GM23338 (cell line): Measurements from ENCODE around the gene KCNT2. TPM values are rescaled to one million over a fixed set of nuclear protein-coding genes. Genes with fewer than 3 reads are reported as not detected.

Experiments
- ATAC-seq: fragments of 200-7000 bp; cut with Tn5 transposase; 3 replicates; pipeline ENCODE4 v1.9.1; 2020
- DNase-seq: peaks from one replicate; pipeline ENCODE4 v3.0.0-alpha.2; 2015; ENCODE audit warnings: low spot score
- H2AFZ ChIP-seq: fragments of 200-600 bp; sonication (generic); 2 replicates; pipeline ENCODE4 v1.8.0; 2016; ENCODE audit warnings: antibody characterized with exemption, mild to moderate bottlenecking, moderate library complexity
- H3F3A ChIP-seq: fragments of 200-600 bp; sonication (generic); replicated peaks from 2 replicates; pipeline ENCODE4 v1.8.0; 2017; ENCODE audit warnings: antibody characterized with exemption, mixed run types, low read depth
- H3K27ac ChIP-seq: fragments of 200-600 bp; sonication (generic); 2 replicates; pipeline ENCODE4 v1.6.1; 2016; ENCODE audit warnings: low read depth
- H3K27me3 ChIP-seq: fragments of 200-600 bp; sonication (generic); 2 replicates; pipeline ENCODE4 v1.8.0; 2016; ENCODE audit warnings: mild to moderate bottlenecking, mixed run types, moderate library complexity; ENCODE audit not compliant: insufficient read depth
- H3K36me3 ChIP-seq: fragments of 200-600 bp; sonication (generic); 2 replicates; pipeline ENCODE4 v1.8.0; 2016; ENCODE audit warnings: mild to moderate bottlenecking; ENCODE audit not compliant: insufficient read depth
- H3K4me1 ChIP-seq: fragments of 200-600 bp; sonication (generic); 2 replicates; pipeline ENCODE4 v1.8.0; 2016; ENCODE audit warnings: mild to moderate bottlenecking, moderate library complexity; ENCODE audit not compliant: insufficient read depth
- H3K4me2 ChIP-seq: fragments of 200-600 bp; sonication (generic); 2 replicates; pipeline ENCODE4 v1.7.1; 2017; ENCODE audit warnings: mixed run types
- H3K4me3 ChIP-seq: fragments of 200-600 bp; sonication (generic); 2 replicates; pipeline ENCODE4 v1.6.1; 2016; ENCODE audit warnings: mixed run types
- H3K79me2 ChIP-seq: fragments of 200-600 bp; sonication (generic); replicated peaks from 2 replicates; pipeline ENCODE4 v1.8.0; 2017; ENCODE audit warnings: mild to moderate bottlenecking; ENCODE audit not compliant: insufficient read depth
- H3K9me2 ChIP-seq: fragments of 200-600 bp; sonication (generic); 2 replicates; pipeline ENCODE4 v1.8.0; 2017; ENCODE audit not compliant: insufficient read depth
- H4K20me1 ChIP-seq: fragments of 200-600 bp; sonication (generic); replicated peaks from 2 replicates; pipeline ENCODE4 v1.8.0; 2017; ENCODE audit warnings: mild to moderate bottlenecking; ENCODE audit not compliant: insufficient read depth
- H3K27ac Mint-ChIP-seq: 2 replicates; pipeline ENCODE4 v1.8.0; 2020; ENCODE audit warnings: inconsistent platforms, mild to moderate bottlenecking, moderate library complexity, mixed read lengths
- H3K27me3 Mint-ChIP-seq: 3 replicates; pipeline ENCODE4 v1.8.0; 2022; ENCODE audit warnings: low read depth, mild to moderate bottlenecking, moderate library complexity, mixed read lengths, inconsistent platforms; ENCODE audit not compliant: insufficient read depth, poor library complexity
- H3K36me3 Mint-ChIP-seq: 3 replicates; pipeline ENCODE4 v1.8.0; 2021; ENCODE audit warnings: low read depth, mild to moderate bottlenecking, inconsistent platforms, moderate library complexity, mixed read lengths
- H3K4me1 Mint-ChIP-seq: 3 replicates; pipeline ENCODE4 v1.8.0; 2020; ENCODE audit warnings: mild to moderate bottlenecking, inconsistent platforms, mixed read lengths
- H3K4me3 Mint-ChIP-seq: 3 replicates; pipeline ENCODE4 v1.8.0; 2021; ENCODE audit warnings: moderate library complexity, mild to moderate bottlenecking, inconsistent platforms, mixed read lengths
- H3K9me3 Mint-ChIP-seq: 3 replicates; pipeline ENCODE4 v1.8.0; 2020; ENCODE audit warnings: moderate library complexity, mild to moderate bottlenecking, inconsistent platforms, mixed read lengths
- CREB1 ChIP-seq: fragments of 250-450 bp; sonication (Bioruptor Pico); IDR thresholded peaks from 2 replicates; pipeline ENCODE4 v1.5.0; 2020; ENCODE audit warnings: low read depth, mild to moderate bottlenecking, moderate library complexity
- EZH2 ChIP-seq: fragments of 200-600 bp; sonication (generic); IDR thresholded peaks from one replicate; pipeline ENCODE4 v1.8.0; 2017; ENCODE audit warnings: antibody characterized with exemption, mild to moderate bottlenecking, low read depth; ENCODE audit not compliant: unreplicated experiment
- EZH2phosphoT487 ChIP-seq: fragments of 200-600 bp; sonication (generic); IDR thresholded peaks from one replicate; pipeline ENCODE4 v1.8.1; 2018; ENCODE audit warnings: antibody characterized with exemption; ENCODE audit not compliant: unreplicated experiment
- JUNB ChIP-seq: IDR thresholded peaks from one replicate; pipeline ENCODE4 v1.6.1; 2016; ENCODE audit warnings: antibody characterized with exemption; ENCODE audit not compliant: unreplicated experiment
- NANOG ChIP-seq: IDR thresholded peaks from 2 replicates; pipeline ENCODE4 v1.6.1; 2016; ENCODE audit warnings: antibody characterized with exemption, borderline replicate concordance
- POLR2AphosphoS5 ChIP-seq: IDR thresholded peaks from 2 replicates; pipeline ENCODE4 v1.6.1; 2016; ENCODE audit warnings: antibody characterized with exemption, low read depth
- STAT1 ChIP-seq: IDR thresholded peaks from one replicate; pipeline ENCODE4 v1.6.1; 2016; ENCODE audit warnings: antibody characterized with exemption; ENCODE audit not compliant: unreplicated experiment
- ZNF114 ChIP-seq: fragments of 250-450 bp; sonication (Bioruptor Pico); IDR thresholded peaks from 2 replicates; pipeline ENCODE4 v1.5.0; 2020; ENCODE audit warnings: mild to moderate bottlenecking, moderate library complexity
- ZNF331 ChIP-seq: fragments of 250-450 bp; sonication (Bioruptor Pico); IDR thresholded peaks from 2 replicates; pipeline ENCODE4 v1.5.0; 2020; ENCODE audit warnings: low read depth, mild to moderate bottlenecking, moderate library complexity
- polyA plus RNA-seq: library from polyadenylated mRNA; unstranded; fragments of >200 nt; fragmentation: Nextera tagmentation; extraction: Ambion mirVana; gene quantifications from 2 replicates; pipeline ENCODE4 v1.2.1, GENCODE V29; 2016
- total RNA-seq: library from RNA; depleted of rRNA; stranded (reverse); fragments of >200 nt; shearing (Covaris generic); gene quantifications from 2 replicates; pipeline ENCODE4 v1.2.3, GENCODE V29; 2014
- TF ChIP-seq, protein P1 (sequence below), 2 experiments: fragments of 200-600 bp in 1 of 2; sonication (generic) in 1 of 2; conservative IDR thresholded peaks; 2 replicates each; pipeline versions ENCODE4 v1.5.1 to v1.6.1; 2016 to 2017; ENCODE audit warnings: antibody characterized with exemption in 2 of 2, low read depth in 2 of 2, mild to moderate bottlenecking in 2 of 2, moderate library complexity in 1 of 2
- TF ChIP-seq, protein P2 (sequence below): IDR thresholded peaks from one replicate; pipeline ENCODE4 v1.6.1; 2018; ENCODE audit warnings: antibody characterized with exemption; ENCODE audit not compliant: unreplicated experiment
- TF ChIP-seq, protein P3 (sequence below): IDR thresholded peaks from 2 replicates; pipeline ENCODE4 v1.6.1; 2016; ENCODE audit warnings: antibody characterized with exemption
- TF ChIP-seq, protein P4 (sequence below): fragments of 250-450 bp; sonication (Bioruptor Pico); IDR thresholded peaks from 2 replicates; pipeline ENCODE4 v1.5.0; 2020; ENCODE audit warnings: mild to moderate bottlenecking, moderate library complexity

KCNT2 gene
- total and polyA plus RNA-seq, 2 experiments from 2014 or later = 5.4 to 13.4 TPM

DNA sequence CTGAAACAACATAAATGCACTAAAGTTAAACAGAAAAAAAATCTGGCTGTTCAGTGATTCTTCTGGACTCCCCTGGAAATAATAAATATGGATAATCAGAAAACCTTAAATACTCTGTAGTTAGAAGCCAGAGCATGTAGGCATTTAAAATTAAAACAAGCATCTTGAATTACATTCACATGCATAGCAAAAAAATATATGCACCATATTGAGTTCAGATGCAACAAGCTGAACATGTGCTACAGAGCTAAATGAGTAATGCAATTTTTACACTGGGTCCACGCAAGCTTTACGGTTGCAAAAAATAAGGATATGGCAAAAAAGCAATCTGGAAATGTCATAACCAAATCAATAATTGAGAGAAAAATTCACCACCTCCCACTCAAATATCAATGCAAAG is 11.5 kb upstream of the KCNT2 start:
- Mint-ChIP-seq H3K4me3 (no peak overlapping the region), H3K36me3 (no peaks in the 10 kb centered on the region)
- no peaks in the 10 kb centered on the region for H3K4me1 ChIP-seq

More for the DNA sequence above, 11.5 kb upstream of the KCNT2 start:
- no peaks in the 10 kb centered on the region for H3K79me2 ChIP-seq
- H3K9me2 ChIP-seq = no peaks in the 10 kb centered on the region
- no peaks in the 10 kb centered on the region for H3K27me3 ChIP-seq
- H3F3A ChIP-seq = no peaks in the 10 kb centered on the region
- TF ChIP-seq, protein P1, sequence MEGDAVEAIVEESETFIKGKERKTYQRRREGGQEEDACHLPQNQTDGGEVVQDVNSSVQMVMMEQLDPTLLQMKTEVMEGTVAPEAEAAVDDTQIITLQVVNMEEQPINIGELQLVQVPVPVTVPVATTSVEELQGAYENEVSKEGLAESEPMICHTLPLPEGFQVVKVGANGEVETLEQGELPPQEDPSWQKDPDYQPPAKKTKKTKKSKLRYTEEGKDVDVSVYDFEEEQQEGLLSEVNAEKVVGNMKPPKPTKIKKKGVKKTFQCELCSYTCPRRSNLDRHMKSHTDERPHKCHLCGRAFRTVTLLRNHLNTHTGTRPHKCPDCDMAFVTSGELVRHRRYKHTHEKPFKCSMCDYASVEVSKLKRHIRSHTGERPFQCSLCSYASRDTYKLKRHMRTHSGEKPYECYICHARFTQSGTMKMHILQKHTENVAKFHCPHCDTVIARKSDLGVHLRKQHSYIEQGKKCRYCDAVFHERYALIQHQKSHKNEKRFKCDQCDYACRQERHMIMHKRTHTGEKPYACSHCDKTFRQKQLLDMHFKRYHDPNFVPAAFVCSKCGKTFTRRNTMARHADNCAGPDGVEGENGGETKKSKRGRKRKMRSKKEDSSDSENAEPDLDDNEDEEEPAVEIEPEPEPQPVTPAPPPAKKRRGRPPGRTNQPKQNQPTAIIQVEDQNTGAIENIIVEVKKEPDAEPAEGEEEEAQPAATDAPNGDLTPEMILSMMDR (conservative IDR thresholded peaks at IDR 0.05; ENCODE audit: low read depth in 2 of 2) = no peak
- TF ChIP-seq EZH2 = no peak
- no peak for TF ChIP-seq JUNB
- no peak for TF ChIP-seq EZH2phosphoT487
- TF ChIP-seq ZNF114 = no peak
- TF ChIP-seq NANOG = no peak
- TF ChIP-seq, protein P2, sequence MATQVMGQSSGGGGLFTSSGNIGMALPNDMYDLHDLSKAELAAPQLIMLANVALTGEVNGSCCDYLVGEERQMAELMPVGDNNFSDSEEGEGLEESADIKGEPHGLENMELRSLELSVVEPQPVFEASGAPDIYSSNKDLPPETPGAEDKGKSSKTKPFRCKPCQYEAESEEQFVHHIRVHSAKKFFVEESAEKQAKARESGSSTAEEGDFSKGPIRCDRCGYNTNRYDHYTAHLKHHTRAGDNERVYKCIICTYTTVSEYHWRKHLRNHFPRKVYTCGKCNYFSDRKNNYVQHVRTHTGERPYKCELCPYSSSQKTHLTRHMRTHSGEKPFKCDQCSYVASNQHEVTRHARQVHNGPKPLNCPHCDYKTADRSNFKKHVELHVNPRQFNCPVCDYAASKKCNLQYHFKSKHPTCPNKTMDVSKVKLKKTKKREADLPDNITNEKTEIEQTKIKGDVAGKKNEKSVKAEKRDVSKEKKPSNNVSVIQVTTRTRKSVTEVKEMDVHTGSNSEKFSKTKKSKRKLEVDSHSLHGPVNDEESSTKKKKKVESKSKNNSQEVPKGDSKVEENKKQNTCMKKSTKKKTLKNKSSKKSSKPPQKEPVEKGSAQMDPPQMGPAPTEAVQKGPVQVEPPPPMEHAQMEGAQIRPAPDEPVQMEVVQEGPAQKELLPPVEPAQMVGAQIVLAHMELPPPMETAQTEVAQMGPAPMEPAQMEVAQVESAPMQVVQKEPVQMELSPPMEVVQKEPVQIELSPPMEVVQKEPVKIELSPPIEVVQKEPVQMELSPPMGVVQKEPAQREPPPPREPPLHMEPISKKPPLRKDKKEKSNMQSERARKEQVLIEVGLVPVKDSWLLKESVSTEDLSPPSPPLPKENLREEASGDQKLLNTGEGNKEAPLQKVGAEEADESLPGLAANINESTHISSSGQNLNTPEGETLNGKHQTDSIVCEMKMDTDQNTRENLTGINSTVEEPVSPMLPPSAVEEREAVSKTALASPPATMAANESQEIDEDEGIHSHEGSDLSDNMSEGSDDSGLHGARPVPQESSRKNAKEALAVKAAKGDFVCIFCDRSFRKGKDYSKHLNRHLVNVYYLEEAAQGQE = no peak
- TF ChIP-seq, protein P3, sequence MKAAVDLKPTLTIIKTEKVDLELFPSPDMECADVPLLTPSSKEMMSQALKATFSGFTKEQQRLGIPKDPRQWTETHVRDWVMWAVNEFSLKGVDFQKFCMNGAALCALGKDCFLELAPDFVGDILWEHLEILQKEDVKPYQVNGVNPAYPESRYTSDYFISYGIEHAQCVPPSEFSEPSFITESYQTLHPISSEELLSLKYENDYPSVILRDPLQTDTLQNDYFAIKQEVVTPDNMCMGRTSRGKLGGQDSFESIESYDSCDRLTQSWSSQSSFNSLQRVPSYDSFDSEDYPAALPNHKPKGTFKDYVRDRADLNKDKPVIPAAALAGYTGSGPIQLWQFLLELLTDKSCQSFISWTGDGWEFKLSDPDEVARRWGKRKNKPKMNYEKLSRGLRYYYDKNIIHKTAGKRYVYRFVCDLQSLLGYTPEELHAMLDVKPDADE = no peak
- TF ChIP-seq STAT1 = no peak
- TF ChIP-seq ZNF331 (CRISPR knock-in tag) = no peak
- TF ChIP-seq, protein P4, sequence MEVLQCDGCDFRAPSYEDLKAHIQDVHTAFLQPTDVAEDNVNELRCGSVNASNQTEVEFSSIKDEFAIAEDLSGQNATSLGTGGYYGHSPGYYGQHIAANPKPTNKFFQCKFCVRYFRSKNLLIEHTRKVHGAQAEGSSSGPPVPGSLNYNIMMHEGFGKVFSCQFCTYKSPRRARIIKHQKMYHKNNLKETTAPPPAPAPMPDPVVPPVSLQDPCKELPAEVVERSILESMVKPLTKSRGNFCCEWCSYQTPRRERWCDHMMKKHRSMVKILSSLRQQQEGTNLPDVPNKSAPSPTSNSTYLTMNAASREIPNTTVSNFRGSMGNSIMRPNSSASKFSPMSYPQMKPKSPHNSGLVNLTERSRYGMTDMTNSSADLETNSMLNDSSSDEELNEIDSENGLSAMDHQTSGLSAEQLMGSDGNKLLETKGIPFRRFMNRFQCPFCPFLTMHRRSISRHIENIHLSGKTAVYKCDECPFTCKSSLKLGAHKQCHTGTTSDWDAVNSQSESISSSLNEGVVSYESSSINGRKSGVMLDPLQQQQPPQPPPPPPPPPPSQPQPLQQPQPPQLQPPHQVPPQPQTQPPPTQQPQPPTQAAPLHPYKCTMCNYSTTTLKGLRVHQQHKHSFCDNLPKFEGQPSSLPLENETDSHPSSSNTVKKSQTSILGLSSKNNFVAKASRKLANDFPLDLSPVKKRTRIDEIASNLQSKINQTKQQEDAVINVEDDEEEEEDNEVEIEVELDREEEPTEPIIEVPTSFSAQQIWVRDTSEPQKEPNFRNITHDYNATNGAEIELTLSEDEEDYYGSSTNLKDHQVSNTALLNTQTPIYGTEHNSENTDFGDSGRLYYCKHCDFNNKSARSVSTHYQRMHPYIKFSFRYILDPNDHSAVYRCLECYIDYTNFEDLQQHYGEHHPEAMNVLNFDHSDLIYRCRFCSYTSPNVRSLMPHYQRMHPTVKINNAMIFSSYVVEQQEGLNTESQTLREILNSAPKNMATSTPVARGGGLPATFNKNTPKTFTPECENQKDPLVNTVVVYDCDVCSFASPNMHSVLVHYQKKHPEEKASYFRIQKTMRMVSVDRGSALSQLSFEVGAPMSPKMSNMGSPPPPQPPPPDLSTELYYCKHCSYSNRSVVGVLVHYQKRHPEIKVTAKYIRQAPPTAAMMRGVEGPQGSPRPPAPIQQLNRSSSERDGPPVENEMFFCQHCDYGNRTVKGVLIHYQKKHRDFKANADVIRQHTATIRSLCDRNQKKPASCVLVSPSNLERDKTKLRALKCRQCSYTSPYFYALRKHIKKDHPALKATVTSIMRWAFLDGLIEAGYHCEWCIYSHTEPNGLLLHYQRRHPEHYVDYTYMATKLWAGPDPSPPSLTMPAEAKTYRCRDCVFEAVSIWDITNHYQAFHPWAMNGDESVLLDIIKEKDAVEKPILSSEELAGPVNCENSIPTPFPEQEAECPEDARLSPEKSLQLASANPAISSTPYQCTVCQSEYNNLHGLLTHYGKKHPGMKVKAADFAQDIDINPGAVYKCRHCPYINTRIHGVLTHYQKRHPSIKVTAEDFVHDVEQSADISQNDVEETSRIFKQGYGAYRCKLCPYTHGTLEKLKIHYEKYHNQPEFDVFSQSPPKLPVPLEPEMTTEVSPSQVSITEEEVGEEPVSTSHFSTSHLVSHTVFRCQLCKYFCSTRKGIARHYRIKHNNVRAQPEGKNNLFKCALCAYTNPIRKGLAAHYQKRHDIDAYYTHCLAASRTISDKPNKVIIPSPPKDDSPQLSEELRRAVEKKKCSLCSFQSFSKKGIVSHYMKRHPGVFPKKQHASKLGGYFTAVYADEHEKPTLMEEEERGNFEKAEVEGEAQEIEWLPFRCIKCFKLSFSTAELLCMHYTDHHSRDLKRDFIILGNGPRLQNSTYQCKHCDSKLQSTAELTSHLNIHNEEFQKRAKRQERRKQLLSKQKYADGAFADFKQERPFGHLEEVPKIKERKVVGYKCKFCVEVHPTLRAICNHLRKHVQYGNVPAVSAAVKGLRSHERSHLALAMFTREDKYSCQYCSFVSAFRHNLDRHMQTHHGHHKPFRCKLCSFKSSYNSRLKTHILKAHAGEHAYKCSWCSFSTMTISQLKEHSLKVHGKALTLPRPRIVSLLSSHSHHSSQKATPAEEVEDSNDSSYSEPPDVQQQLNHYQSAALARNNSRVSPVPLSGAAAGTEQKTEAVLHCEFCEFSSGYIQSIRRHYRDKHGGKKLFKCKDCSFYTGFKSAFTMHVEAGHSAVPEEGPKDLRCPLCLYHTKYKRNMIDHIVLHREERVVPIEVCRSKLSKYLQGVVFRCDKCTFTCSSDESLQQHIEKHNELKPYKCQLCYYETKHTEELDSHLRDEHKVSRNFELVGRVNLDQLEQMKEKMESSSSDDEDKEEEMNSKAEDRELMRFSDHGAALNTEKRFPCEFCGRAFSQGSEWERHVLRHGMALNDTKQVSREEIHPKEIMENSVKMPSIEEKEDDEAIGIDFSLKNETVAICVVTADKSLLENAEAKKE (CRISPR knock-in tag) = no peak
- no peak for TF ChIP-seq POLR2AphosphoS5
- TF ChIP-seq CREB1 (CRISPR knock-in tag) = no peak
- Mint-ChIP-seq H3K9me3 (no peaks in the 10 kb centered on the region), H3K27ac (no peak overlapping the region), H3K27me3 (no peaks in the 10 kb centered on the region), H3K4me1 (no peaks in the 10 kb centered on the region)
- H3K4me3 ChIP-seq = no peak overlapping the region
- no peaks in the 10 kb centered on the region for H4K20me1 ChIP-seq
- DNase-seq (no peak), ATAC-seq (no peak)
- no peak overlapping the region for H3K4me2 ChIP-seq
- H2AFZ ChIP-seq = no peak overlapping the region
- H3K36me3 ChIP-seq = no peaks in the 10 kb centered on the region
- H3K27ac ChIP-seq = no peak overlapping the region
